Measurements from ENCODE around the gene NARS2. TPM values are rescaled to one million over a fixed set of nuclear protein-coding genes. Genes with fewer than 3 reads are reported as not detected.

Gene NARS2
- total RNA-seq, 4 donors from 2014 or later = 12.9 to 29.1 (median 18.7) TPM

GRCh38 chr11:78438298-78438975, 136.2 kb downstream of the NARS2 start:
- intact Hi-C loops (cut with DNase I; ENCODE audit: low total_unique reads) (no loop called here), in situ Hi-C loops (cut with MboI; ENCODE audit: low sequenced_read_pairs in 4 of 4) (loop anchor here in 2 of 4 donors (10.0 kb wide), 1 partner anchor 214 kb away; no protein-coding TSS in a partner anchor)
- no peak for TF ChIP-seq CTCF (IDR thresholded peaks at IDR 0.05 in 4 of 5, conservative IDR thresholded peaks at IDR 0.05 in 1 of 5)
- no peak for TF ChIP-seq POLR2A (IDR thresholded peaks at IDR 0.05)

GRCh38 chr11:78432956-78433355, 141.7 kb downstream of the NARS2 start:
- Histone ChIP-seq H3K9me3 (no peaks in the 10 kb centered on the region), H3K36me3 (no peaks in the 10 kb centered on the region), H3K4me1 (no peaks in the 10 kb centered on the region), H3K4me3 (no peak overlapping the region), H3K27ac (no peak overlapping the region), H3K27me3 (no peaks in the 10 kb centered on the region)
- no peak for ATAC-seq
- in situ Hi-C loops (cut with MboI; ENCODE audit: low sequenced_read_pairs in 4 of 4) (loop anchor here in 2 of 4 donors (10.0 kb wide), 1 partner anchor 208 kb away; no protein-coding TSS in a partner anchor), intact Hi-C loops (cut with DNase I; ENCODE audit: low total_unique reads) (no loop called here)
- no peak for DNase-seq
- no peak for TF ChIP-seq CTCF (IDR thresholded peaks at IDR 0.05 in 4 of 5, conservative IDR thresholded peaks at IDR 0.05 in 1 of 5)
- TF ChIP-seq POLR2A (IDR thresholded peaks at IDR 0.05) = no peak

More at GRCh38 chr11:78438298-78438975, 136.2 kb downstream of the NARS2 start:
- no peaks in the 10 kb centered on the region for H3K9me3 ChIP-seq
- no peak overlapping the region for H3K27ac ChIP-seq
- DNase-seq (no peak), ATAC-seq (no peak)
- no peaks in the 10 kb centered on the region for H3K4me1 ChIP-seq
- no peaks in the 10 kb centered on the region for H3K27me3 ChIP-seq
- no peak overlapping the region for H3K4me3 ChIP-seq
- H3K36me3 ChIP-seq = peaks cover 2% of the 10 kb centered on the region in 2 donors

GRCh38 chr11:78432058-78432515, 142.6 kb downstream of the NARS2 start:
- DNase-seq (no peak), ATAC-seq (no peak)
- Histone ChIP-seq H3K36me3 (no peaks in the 10 kb centered on the region), H3K9me3 (no peaks in the 10 kb centered on the region), H3K4me3 (no peak overlapping the region), H3K4me1 (no peaks in the 10 kb centered on the region), H3K27me3 (no peaks in the 10 kb centered on the region), H3K27ac (no peak overlapping the region)
- intact Hi-C loops (cut with DNase I; ENCODE audit: low total_unique reads) = no loop called here
- peak in 3 of 5 experiments; percentile 19 to 49 (median 28) for TF ChIP-seq CTCF (IDR thresholded peaks at IDR 0.05 in 4 of 5, conservative IDR thresholded peaks at IDR 0.05 in 1 of 5)
- no peak for TF ChIP-seq POLR2A (IDR thresholded peaks at IDR 0.05)
- in situ Hi-C loops (cut with MboI; ENCODE audit: low sequenced_read_pairs in 4 of 4) = loop anchor here in 2 of 4 donors (10.0 kb wide), 1 partner anchor 207 kb away; no protein-coding TSS in a partner anchor

GRCh38 chr11:78429660-78430059, 145.0 kb downstream of the NARS2 start:
- no peak overlapping the region for H3K4me3 ChIP-seq
- no peaks in the 10 kb centered on the region for H3K4me1 ChIP-seq
- DNase-seq = no peak
- no peak overlapping the region for H3K27ac ChIP-seq
- intact Hi-C loops (cut with DNase I; ENCODE audit: low total_unique reads) (no loop called here), in situ Hi-C loops (cut with MboI; ENCODE audit: low sequenced_read_pairs in 4 of 4) (loop anchor here in 2 of 4 donors (10.0 kb wide), 1 partner anchor 205 kb away; no protein-coding TSS in a partner anchor)
- ATAC-seq = no peak
- no peaks in the 10 kb centered on the region for H3K27me3 ChIP-seq
- no peak for TF ChIP-seq CTCF (IDR thresholded peaks at IDR 0.05 in 4 of 5, conservative IDR thresholded peaks at IDR 0.05 in 1 of 5)
- no peak for TF ChIP-seq POLR2A (IDR thresholded peaks at IDR 0.05)
- H3K36me3 ChIP-seq = no peaks in the 10 kb centered on the region
- H3K9me3 ChIP-seq = no peaks in the 10 kb centered on the region
